ENCODE data around the gene ADO.

GRCh38 chr10:62820586-62820985 lies 16.1 kb downstream of the ADO start:
- no peak for TF ChIP-seq USF2 (IDR thresholded peaks at IDR 0.05; ENCODE audit: low read depth, low read length)
- TF ChIP-seq USF2 (CRISPR knock-in tag; IDR thresholded peaks at IDR 0.05; ENCODE audit: borderline replicate concordance), result no peak
- TF ChIP-seq CTCF (CRISPR knock-in tag; IDR thresholded peaks at IDR 0.05), result no peak
- TF ChIP-seq CAMTA2 (CRISPR knock-in tag; IDR thresholded peaks at IDR 0.05; ENCODE audit: borderline replicate concordance), result no peak
- no peak for TF ChIP-seq PHF8 (CRISPR knock-in tag; IDR thresholded peaks at IDR 0.05)
- no peak for TF ChIP-seq ZBTB4 (CRISPR knock-in tag; IDR thresholded peaks at IDR 0.05; ENCODE audit: borderline replicate concordance)
- no peak for TF ChIP-seq RAD21 (CRISPR knock-in tag; IDR thresholded peaks at IDR 0.05)
- no peak for TF ChIP-seq FUBP1 (CRISPR knock-in tag; IDR thresholded peaks at IDR 0.05; ENCODE audit: borderline replicate concordance)
- no peak for TF ChIP-seq ZGPAT (CRISPR knock-in tag; IDR thresholded peaks at IDR 0.05)
- no peak for TF ChIP-seq NFIC (IDR thresholded peaks at IDR 0.05; ENCODE audit: low read length)
- TF ChIP-seq DZIP1 (CRISPR knock-in tag; IDR thresholded peaks at IDR 0.05), result no peak
- no peak for TF ChIP-seq EP300 (IDR thresholded peaks at IDR 0.05; ENCODE audit: low read depth in 2 of 2, low read length in 2 of 2)
- TF ChIP-seq EP300 (CRISPR knock-in tag; IDR thresholded peaks at IDR 0.05; ENCODE audit: borderline replicate concordance), result no peak
- TF ChIP-seq MAFK (conservative IDR thresholded peaks at IDR 0.05 in 1 of 2, IDR thresholded peaks at IDR 0.05 in 1 of 2; ENCODE audit: low read length in 2 of 2), result no peak
- TF ChIP-seq KLF13 (CRISPR knock-in tag; IDR thresholded peaks at IDR 0.05), result no peak
